CD14-positive monocyte (primary cell): ENCODE measurements around the gene LCLAT1. TPM values are rescaled to one million over a fixed set of nuclear protein-coding genes. Genes with fewer than 3 reads are reported as not detected.

Experiments used
- DNase-seq, 3 donors: peaks; one replicate each; pipeline ENCODE4 v3.0.0-alpha.2; 2011 to 2022
- H2AFZ ChIP-seq: 2 replicates; pipeline ENCODE4 v1.6.0; 2012; ENCODE audit warnings: mild to moderate bottlenecking, low read depth, low read length, inconsistent platforms; ENCODE audit not compliant: insufficient read depth, poor library complexity, severe bottlenecking
- H3K27ac ChIP-seq, 2 donors: 1 replicate in 1 of 2; 2 replicates in 1 of 2; pipeline ENCODE4 v1.5.1; 2012 to 2013; ENCODE audit warnings: low read length in 2 of 2, control low read depth in 1 of 2, inconsistent platforms in 1 of 2, low read depth in 1 of 2, mild to moderate bottlenecking in 1 of 2
- H3K27me3 ChIP-seq, 2 donors: one replicate each; pipeline versions ENCODE4 v1.6.0 to v1.6.1; 2011 to 2013; ENCODE audit warnings: low read length in 2 of 2; ENCODE audit not compliant: control insufficient read depth in 2 of 2, insufficient read depth in 2 of 2
- H3K36me3 ChIP-seq, 2 donors: replicated peaks in 1 of 2; 1 replicate in 1 of 2; 2 replicates in 1 of 2; pipeline versions ENCODE4 v1.5.1 to v1.6.1; 2012 to 2013; ENCODE audit warnings: low read length in 2 of 2, control low read depth in 1 of 2, inconsistent platforms in 1 of 2, mild to moderate bottlenecking in 1 of 2; ENCODE audit not compliant: insufficient read depth in 2 of 2, control insufficient read depth in 1 of 2
- H3K4me1 ChIP-seq, 2 donors: 1 replicate in 1 of 2; 2 replicates in 1 of 2; pipeline versions ENCODE4 v1.5.1 to v1.6.1; 2012 to 2013; ENCODE audit warnings: low read length in 2 of 2, control low read depth in 1 of 2, inconsistent platforms in 1 of 2, mild to moderate bottlenecking in 1 of 2, moderate library complexity in 1 of 2; ENCODE audit not compliant: insufficient read depth in 2 of 2, control insufficient read depth in 1 of 2
- H3K4me2 ChIP-seq: replicated peaks from 2 replicates; pipeline ENCODE3; 2012; ENCODE audit warnings: low read length, moderate library complexity, mild to moderate bottlenecking; ENCODE audit not compliant: poor library complexity, severe bottlenecking; ENCODE audit errors: extremely low read depth
- H3K4me3 ChIP-seq, 3 experiments: fragments of 200-600 bp in 1 of 3; sonication (generic) in 1 of 3; replicated peaks in 1 of 3; 1 replicate in 2 of 3; 2 replicates in 1 of 3; pipeline ENCODE4 v1.5.1; 2011 to 2013; ENCODE audit warnings: low read length in 3 of 3, mild to moderate bottlenecking in 3 of 3, control low read depth in 2 of 3, low read depth in 2 of 3, inconsistent platforms in 1 of 3, moderate library complexity in 1 of 3
- H3K79me2 ChIP-seq: 2 replicates; pipeline ENCODE4 v1.6.0; 2012; ENCODE audit warnings: mild to moderate bottlenecking, control low read depth, inconsistent platforms, low read length, moderate library complexity; ENCODE audit not compliant: insufficient read depth
- H3K9ac ChIP-seq: 2 replicates; pipeline ENCODE4 v1.6.0; 2017; ENCODE audit warnings: low read length, mild to moderate bottlenecking; ENCODE audit not compliant: insufficient read depth, poor library complexity, severe bottlenecking
- H3K9me3 ChIP-seq, 2 donors: replicated peaks in 1 of 2; 1 replicate in 1 of 2; 2 replicates in 1 of 2; pipeline versions ENCODE4 v1.5.1 to v1.6.1; 2012 to 2013; ENCODE audit warnings: low read length in 2 of 2, control low read depth in 1 of 2; ENCODE audit not compliant: control insufficient read depth in 1 of 2, insufficient read depth in 1 of 2
- H4K20me1 ChIP-seq: 2 replicates; pipeline ENCODE4 v1.6.0; 2012; ENCODE audit warnings: mild to moderate bottlenecking, low read length, control low read depth, moderate library complexity; ENCODE audit not compliant: insufficient read depth
- H3K27ac Mint-ChIP-seq, 7 donors: one replicate each; pipeline ENCODE4 v1.8.0; 2020; ENCODE audit warnings: mild to moderate bottlenecking in 7 of 7, mixed read lengths in 7 of 7, moderate library complexity in 6 of 7, inconsistent platforms in 2 of 7
- H3K27me3 Mint-ChIP-seq, 3 donors: one replicate each; pipeline ENCODE4 v1.8.0; 2021 to 2022; ENCODE audit warnings: low read depth in 3 of 3, mild to moderate bottlenecking in 3 of 3, mixed read lengths in 3 of 3, moderate library complexity in 3 of 3, inconsistent platforms in 1 of 3
- H3K36me3 Mint-ChIP-seq, 2 donors: one replicate each; pipeline ENCODE4 v1.8.0; 2020; ENCODE audit warnings: mixed read lengths in 2 of 2, inconsistent platforms in 1 of 2, mild to moderate bottlenecking in 1 of 2
- H3K4me1 Mint-ChIP-seq: one replicate; pipeline ENCODE4 v1.8.0; 2020; ENCODE audit warnings: mild to moderate bottlenecking, mixed read lengths
- H3K4me3 Mint-ChIP-seq, 2 donors: one replicate each; pipeline ENCODE4 v1.8.0; 2020; ENCODE audit warnings: mild to moderate bottlenecking in 2 of 2, mixed read lengths in 2 of 2, moderate library complexity in 1 of 2
- H3K9me3 Mint-ChIP-seq, 7 donors: one replicate each; pipeline ENCODE4 v1.8.0; 2020 to 2022; ENCODE audit warnings: mixed read lengths in 7 of 7, mild to moderate bottlenecking in 6 of 7, moderate library complexity in 6 of 7, inconsistent platforms in 2 of 7
- WGBS: methylation state at CpG from one replicate; pipeline ENCODE4 v1.1.5; 2013; ENCODE audit warnings: missing lambda C conversion rate; ENCODE audit not compliant: insufficient coverage; 5-methylcytosine and 5-hydroxymethylcytosine counted together
- intact Hi-C, 2 donors: fragments of 100-400 bp; cut with micrococcal nuclease; formaldehyde crosslinking; loops; one replicate each; pipeline versions ENCODE4 v1.15.0 to v1.15.1; 2023
- polyA plus RNA-seq, 3 donors: library from polyadenylated mRNA; depleted of rRNA in 1 of 3; unstranded in 2 of 3; stranded (reverse) in 1 of 3; fragments of 300-500 nt in 2 of 3; fragments of >200 nt in 1 of 3; fragmentation: Illumina TruSeq in 2 of 3; gene quantifications; 1 replicate in 2 of 3; 2 replicates in 1 of 3; pipeline ENCODE4 v1.2.3, GENCODE V29; 2012 to 2021
- TF ChIP-seq, protein P1 (sequence below): fragments of 200-600 bp; IDR thresholded peaks from one replicate; pipeline ENCODE4 v1.8.0; 2022; ENCODE audit warnings: antibody characterized with exemption, mild to moderate bottlenecking

The LCLAT1 gene
- polyA plus RNA-seq, 3 donors, result 1.2 to 5.7 (median 1.3) TPM

DNA sequence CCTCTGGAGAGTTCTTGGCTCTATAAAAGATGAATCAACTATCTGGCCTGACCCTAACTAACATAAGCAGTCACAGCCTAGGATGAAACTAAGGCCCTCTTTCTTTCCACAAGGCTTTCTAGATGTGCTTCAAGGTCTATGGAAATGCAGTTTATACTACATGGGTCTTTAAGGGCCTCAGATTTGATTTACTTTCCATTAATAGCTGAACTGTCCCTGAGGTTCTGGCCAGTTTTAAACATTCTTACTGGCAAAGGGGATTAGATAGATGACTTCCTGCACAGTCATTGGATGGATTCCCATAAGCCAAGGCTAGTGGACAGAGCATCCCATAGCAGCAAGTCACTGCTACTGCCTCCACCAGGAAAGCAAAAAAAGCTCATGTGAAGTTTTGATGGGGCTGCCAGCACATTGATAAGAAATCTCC, 38.1 kb upstream of the LCLAT1 start:
- H3K9ac ChIP-seq, result no peak overlapping the region
- H3K79me2 ChIP-seq, result no peaks in the 10 kb centered on the region
- H2AFZ ChIP-seq, result no peak overlapping the region
- no peaks in the 10 kb centered on the region for H3K4me1 ChIP-seq
- TF ChIP-seq, protein P1, sequence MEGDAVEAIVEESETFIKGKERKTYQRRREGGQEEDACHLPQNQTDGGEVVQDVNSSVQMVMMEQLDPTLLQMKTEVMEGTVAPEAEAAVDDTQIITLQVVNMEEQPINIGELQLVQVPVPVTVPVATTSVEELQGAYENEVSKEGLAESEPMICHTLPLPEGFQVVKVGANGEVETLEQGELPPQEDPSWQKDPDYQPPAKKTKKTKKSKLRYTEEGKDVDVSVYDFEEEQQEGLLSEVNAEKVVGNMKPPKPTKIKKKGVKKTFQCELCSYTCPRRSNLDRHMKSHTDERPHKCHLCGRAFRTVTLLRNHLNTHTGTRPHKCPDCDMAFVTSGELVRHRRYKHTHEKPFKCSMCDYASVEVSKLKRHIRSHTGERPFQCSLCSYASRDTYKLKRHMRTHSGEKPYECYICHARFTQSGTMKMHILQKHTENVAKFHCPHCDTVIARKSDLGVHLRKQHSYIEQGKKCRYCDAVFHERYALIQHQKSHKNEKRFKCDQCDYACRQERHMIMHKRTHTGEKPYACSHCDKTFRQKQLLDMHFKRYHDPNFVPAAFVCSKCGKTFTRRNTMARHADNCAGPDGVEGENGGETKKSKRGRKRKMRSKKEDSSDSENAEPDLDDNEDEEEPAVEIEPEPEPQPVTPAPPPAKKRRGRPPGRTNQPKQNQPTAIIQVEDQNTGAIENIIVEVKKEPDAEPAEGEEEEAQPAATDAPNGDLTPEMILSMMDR, result no peak
- H3K4me2 ChIP-seq, result no peak overlapping the region
- no peaks in the 10 kb centered on the region for H3K9me3 ChIP-seq
- no peaks in the 10 kb centered on the region for H4K20me1 ChIP-seq
- peaks cover 0 to 2% (median 0%) of the 10 kb centered on the region in 7 donors for H3K9me3 Mint-ChIP-seq
- no peak overlapping the region for H3K4me3 ChIP-seq
- H3K36me3 ChIP-seq, result no peaks in the 10 kb centered on the region
- DNase-seq, result no peak
- H3K27me3 Mint-ChIP-seq, result peaks cover 0 to 11% (median 10%) of the 10 kb centered on the region in 3 donors
- no peak overlapping the region for H3K27ac ChIP-seq
- no peak overlapping the region for H3K4me3 Mint-ChIP-seq
- intact Hi-C loops, result no loop called here
- H3K36me3 Mint-ChIP-seq, result no peaks in the 10 kb centered on the region
- no peaks in the 10 kb centered on the region for H3K27me3 ChIP-seq
- H3K4me1 Mint-ChIP-seq, result peaks cover 5% of the 10 kb centered on the region
- no peak overlapping the region for H3K27ac Mint-ChIP-seq

DNA sequence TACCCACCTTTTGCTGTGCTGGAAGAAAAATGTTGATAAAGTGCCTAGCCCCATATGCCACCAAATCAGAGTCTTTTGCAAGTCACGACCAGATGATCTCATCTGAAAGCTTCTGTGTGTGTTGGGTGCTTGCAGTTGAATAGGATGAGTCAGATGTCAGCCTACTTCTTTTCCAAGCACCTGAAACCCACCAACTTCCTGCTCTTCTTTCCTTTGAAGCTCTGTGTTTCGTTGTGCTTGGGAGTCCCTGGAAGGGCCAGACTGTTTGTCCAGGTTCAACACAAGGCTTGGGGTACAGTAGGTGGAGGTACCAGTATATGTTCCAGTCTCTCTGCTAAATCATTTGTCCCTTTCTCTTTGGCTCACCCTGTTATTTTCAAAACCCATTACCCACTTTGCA, 36.8 kb upstream of the LCLAT1 start:
- no peak overlapping the region for H3K4me2 ChIP-seq
- no peak overlapping the region for H3K27ac ChIP-seq
- WGBS, result no CpG with 5 or more reads among the region's 2 CpGs
- intact Hi-C loops, result no loop called here
- Mint-ChIP-seq H3K27ac (no peak overlapping the region), H3K4me1 (peaks cover 5% of the 10 kb centered on the region), H3K4me3 (no peak overlapping the region), H3K27me3 (peaks cover 0 to 10% (median 10%) of the 10 kb centered on the region in 3 donors), H3K36me3 (no peaks in the 10 kb centered on the region), H3K9me3 (peaks cover 0 to 2% (median 0%) of the 10 kb centered on the region in 7 donors)
- H3K4me1 ChIP-seq, result no peaks in the 10 kb centered on the region
- DNase-seq, result no peak
- no peaks in the 10 kb centered on the region for H3K79me2 ChIP-seq
- H3K36me3 ChIP-seq, result no peaks in the 10 kb centered on the region
- H3K27me3 ChIP-seq, result no peaks in the 10 kb centered on the region
- H3K4me3 ChIP-seq, result no peak overlapping the region
- no peaks in the 10 kb centered on the region for H4K20me1 ChIP-seq
- H2AFZ ChIP-seq, result no peak overlapping the region
- H3K9ac ChIP-seq, result no peak overlapping the region
- no peaks in the 10 kb centered on the region for H3K9me3 ChIP-seq
- TF ChIP-seq, protein P1, result no peak
